ENCODE results near the gene P2RY2. TPM values are rescaled to one million over a fixed set of nuclear protein-coding genes. Genes with fewer than 3 reads are reported as not detected.

P2RY2 gene
- total RNA-seq, 2 experiments from 2014 or later: not detected

GRCh38 chr11:73245461-73245860, 27.4 kb downstream of the P2RY2 start:
- CTCF ChIA-PET: interaction anchor here (0.8 to 1.0 kb wide), 2 partner anchors 62 to 69 kb away, joined by 3 read pairs; no protein-coding TSS in a partner anchor
- Mint-ChIP-seq H3K27ac (no peak overlapping the region), H3K36me3 (ENCODE audit: low read depth) (no peaks in the 10 kb centered on the region), H3K27me3 (ENCODE audit: low read depth) (no peaks in the 10 kb centered on the region), H3K9me3 (no peaks in the 10 kb centered on the region), H3K4me1 (ENCODE audit: low read depth) (peaks cover 4% of the 10 kb centered on the region), H3K4me3 (no peak overlapping the region)
- no peak for DNase-seq
- intact Hi-C loops (cut with micrococcal nuclease): no loop called here

- DNase-seq: no peak
- intact Hi-C loops (cut with micrococcal nuclease): no loop called here
- Mint-ChIP-seq H3K27me3 (ENCODE audit: low read depth) (no peaks in the 10 kb centered on the region), H3K36me3 (ENCODE audit: low read depth) (no peaks in the 10 kb centered on the region), H3K9me3 (no peaks in the 10 kb centered on the region), H3K4me1 (ENCODE audit: low read depth) (peaks cover 4% of the 10 kb centered on the region), H3K27ac (no peak overlapping the region), H3K4me3 (no peak overlapping the region)
- CTCF ChIA-PET: no interaction called here
These were observed 28.2 kb downstream of the P2RY2 start for GRCh38 chr11:73246303-73246702.

- Mint-ChIP-seq H3K9me3 (no peaks in the 10 kb centered on the region), H3K27ac (no peak overlapping the region), H3K4me3 (no peak overlapping the region)
These were observed 30.6 kb downstream of the P2RY2 start for GRCh38 chr11:73248526-73249185.

DNA sequence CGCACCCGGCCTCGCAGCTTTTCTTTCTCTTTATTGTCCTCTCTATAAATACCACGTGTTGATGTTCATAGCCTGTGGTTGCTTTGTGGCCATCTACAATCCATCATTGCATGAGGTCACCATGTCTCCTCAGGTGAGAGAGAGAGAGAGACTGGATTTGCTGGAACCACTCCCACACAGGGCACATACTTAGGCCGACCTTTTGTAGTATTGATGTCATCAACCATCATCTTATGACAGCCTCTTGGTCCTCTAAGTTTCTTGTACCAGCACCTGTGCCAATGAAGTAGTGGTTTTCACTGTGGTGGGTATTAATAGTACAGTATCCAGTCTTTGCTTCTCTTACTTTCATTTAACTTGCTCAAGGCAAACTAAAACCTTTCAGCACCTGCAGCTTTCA, 31.2 kb downstream of the P2RY2 start:
- Mint-ChIP-seq H3K4me1 (ENCODE audit: low read depth) (peaks cover 4% of the 10 kb centered on the region), H3K27ac (no peak overlapping the region), H3K27me3 (ENCODE audit: low read depth) (no peaks in the 10 kb centered on the region), H3K9me3 (no peaks in the 10 kb centered on the region), H3K4me3 (no peak overlapping the region), H3K36me3 (ENCODE audit: low read depth) (no peaks in the 10 kb centered on the region)
- no peak for DNase-seq
- CTCF ChIA-PET: interaction anchor here (0.6 to 1.3 kb wide), 4 partner anchors 13 to 115 kb away, joined by 3 to 4 read pairs (median 4); no protein-coding TSS in a partner anchor
- intact Hi-C loops (cut with micrococcal nuclease): no loop called here

More at GRCh38 chr11:73248526-73249185, 30.6 kb downstream of the P2RY2 start:
- no peak for DNase-seq
- Mint-ChIP-seq H3K36me3 (ENCODE audit: low read depth) (no peaks in the 10 kb centered on the region), H3K4me1 (ENCODE audit: low read depth) (peaks cover 4% of the 10 kb centered on the region), H3K27me3 (ENCODE audit: low read depth) (no peaks in the 10 kb centered on the region)
- CTCF ChIA-PET: interaction anchor here (0.6 to 1.3 kb wide), 4 partner anchors 12 to 114 kb away, joined by 3 to 4 read pairs (median 4); no protein-coding TSS in a partner anchor
- intact Hi-C loops (cut with micrococcal nuclease): no loop called here

GRCh38 chr11:73249853-73250783, 32.0 kb downstream of the P2RY2 start:
- H3K27ac Mint-ChIP-seq: no peak overlapping the region
- intact Hi-C loops (cut with micrococcal nuclease): no loop called here
- peak; percentile 18 for DNase-seq

DNA sequence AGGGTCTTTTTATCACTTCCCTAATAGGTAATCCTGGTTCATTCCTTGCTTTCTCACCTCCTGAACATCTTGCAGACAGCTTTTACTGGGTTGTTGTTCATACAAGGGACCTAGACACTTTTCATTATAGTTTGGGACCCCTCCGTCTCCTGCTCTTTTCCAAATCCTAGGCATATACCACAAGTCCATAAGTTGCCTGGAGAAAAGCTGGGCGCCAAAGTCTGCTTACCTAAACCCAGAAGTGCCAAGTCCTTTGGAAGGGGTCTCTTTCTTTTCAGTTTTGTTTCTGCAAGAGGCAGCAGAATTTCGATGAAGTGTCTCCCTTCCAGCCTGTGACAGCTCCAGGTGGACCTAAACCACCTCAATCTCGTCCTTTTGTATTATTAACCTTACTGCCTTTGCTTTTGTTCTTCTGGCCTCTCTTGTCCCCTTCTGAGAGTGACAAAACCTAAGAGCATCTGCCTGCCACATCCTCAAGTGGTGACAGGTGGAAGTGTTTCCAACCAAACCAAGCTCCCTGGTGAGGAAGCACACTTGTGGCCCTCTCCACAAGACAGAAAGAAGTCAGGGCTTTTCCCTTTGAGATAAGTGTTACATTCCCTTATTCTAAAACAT, 34.6 kb downstream of the P2RY2 start:
- CTCF ChIA-PET: interaction anchor here (0.6 to 1.1 kb wide), 2 partner anchors 24 to 83 kb away, joined by 3 to 6 read pairs; no protein-coding TSS in a partner anchor
- Mint-ChIP-seq H3K4me1 (ENCODE audit: low read depth) (peaks cover 2% of the 10 kb centered on the region), H3K4me3 (no peak overlapping the region), H3K9me3 (no peaks in the 10 kb centered on the region), H3K36me3 (ENCODE audit: low read depth) (no peaks in the 10 kb centered on the region), H3K27ac (no peak overlapping the region), H3K27me3 (ENCODE audit: low read depth) (no peaks in the 10 kb centered on the region)
- intact Hi-C loops (cut with micrococcal nuclease): no loop called here
- DNase-seq: peak; percentile 38

More at GRCh38 chr11:73249853-73250783, 32.0 kb downstream of the P2RY2 start:
- H3K27me3 Mint-ChIP-seq (ENCODE audit: low read depth): no peaks in the 10 kb centered on the region
- no peaks in the 10 kb centered on the region for H3K36me3 Mint-ChIP-seq (ENCODE audit: low read depth)
- CTCF ChIA-PET: no interaction called here
- H3K9me3 Mint-ChIP-seq: no peaks in the 10 kb centered on the region
- H3K4me1 Mint-ChIP-seq (ENCODE audit: low read depth): peaks cover 4% of the 10 kb centered on the region
- no peak overlapping the region for H3K4me3 Mint-ChIP-seq

- no peaks in the 10 kb centered on the region for H3K36me3 Mint-ChIP-seq (ENCODE audit: low read depth)
- peaks cover 3% of the 10 kb centered on the region for H3K27me3 Mint-ChIP-seq (ENCODE audit: low read depth)
- H3K4me3 Mint-ChIP-seq: no peak overlapping the region
- intact Hi-C loops (cut with micrococcal nuclease): no loop called here
- H3K4me1 Mint-ChIP-seq (ENCODE audit: low read depth): no peaks in the 10 kb centered on the region
- CTCF ChIA-PET: no interaction called here
- no peaks in the 10 kb centered on the region for H3K9me3 Mint-ChIP-seq
- no peak for DNase-seq
- no peak overlapping the region for H3K27ac Mint-ChIP-seq
These were observed 39.4 kb downstream of the P2RY2 start for GRCh38 chr11:73257342-73258103.

GRCh38 chr11:73258104-73259035, 40.3 kb downstream of the P2RY2 start:
- peaks cover 8% of the 10 kb centered on the region for H3K27me3 Mint-ChIP-seq (ENCODE audit: low read depth)
- no peak overlapping the region for H3K27ac Mint-ChIP-seq
- intact Hi-C loops (cut with micrococcal nuclease): no loop called here
- no peaks in the 10 kb centered on the region for H3K4me1 Mint-ChIP-seq (ENCODE audit: low read depth)
- no peak overlapping the region for H3K4me3 Mint-ChIP-seq
- CTCF ChIA-PET: no interaction called here
- H3K9me3 Mint-ChIP-seq: no peaks in the 10 kb centered on the region
- no peaks in the 10 kb centered on the region for H3K36me3 Mint-ChIP-seq (ENCODE audit: low read depth)
- no peak for DNase-seq

- no peak for DNase-seq
- peaks cover 15% of the 10 kb centered on the region for H3K27me3 Mint-ChIP-seq (ENCODE audit: low read depth)
- intact Hi-C loops (cut with micrococcal nuclease): no loop called here
- H3K36me3 Mint-ChIP-seq (ENCODE audit: low read depth): no peaks in the 10 kb centered on the region
- CTCF ChIA-PET: no interaction called here
- no peak overlapping the region for H3K4me3 Mint-ChIP-seq
- no peaks in the 10 kb centered on the region for H3K9me3 Mint-ChIP-seq
- no peaks in the 10 kb centered on the region for H3K4me1 Mint-ChIP-seq (ENCODE audit: low read depth)
- H3K27ac Mint-ChIP-seq: no peak overlapping the region
These were observed 41.5 kb downstream of the P2RY2 start for GRCh38 chr11:73259406-73260126.

- CTCF ChIA-PET: no interaction called here
These were observed 42.0 kb downstream of the P2RY2 start for GRCh38 chr11:73260127-73260457.

More at GRCh38 chr11:73260127-73260457, 42.0 kb downstream of the P2RY2 start:
- DNase-seq: no peak
- peaks cover 20% of the 10 kb centered on the region for H3K27me3 Mint-ChIP-seq (ENCODE audit: low read depth)
- intact Hi-C loops (cut with micrococcal nuclease): no loop called here
- no peaks in the 10 kb centered on the region for H3K9me3 Mint-ChIP-seq
- H3K36me3 Mint-ChIP-seq (ENCODE audit: low read depth): no peaks in the 10 kb centered on the region
- no peak overlapping the region for H3K27ac Mint-ChIP-seq
- no peaks in the 10 kb centered on the region for H3K4me1 Mint-ChIP-seq (ENCODE audit: low read depth)
- no peak overlapping the region for H3K4me3 Mint-ChIP-seq

Measured in activated naive CD4-positive, alpha-beta T cell treated with anti-CD3 and anti-CD28 coated beads for 36 hours (primary cell).